Measurements from ENCODE around the gene DUSP1. TPM values are rescaled to one million over a fixed set of nuclear protein-coding genes. Genes with fewer than 3 reads are reported as not detected.

Gene DUSP1
- total RNA-seq, 1 donor from 2014 or later, result 84.2 TPM

- DNase-seq (ENCODE audit: low spot score), result no peak
Measured at GRCh38 chr5:172724242-172725183, 46.5 kb downstream of the DUSP1 start.

GRCh38 chr5:172723508-172723907, 47.5 kb downstream of the DUSP1 start:
- DNase-seq (ENCODE audit: low spot score), result no peak

- DNase-seq (ENCODE audit: low spot score), result no peak
Measured at GRCh38 chr5:172722327-172722815, 48.6 kb downstream of the DUSP1 start.

GRCh38 chr5:172721455-172722326, 49.3 kb downstream of the DUSP1 start:
- DNase-seq (ENCODE audit: low spot score), result no peak

- DNase-seq (ENCODE audit: low spot score), result no peak
Measured at GRCh38 chr5:172720655-172721054, 50.3 kb downstream of the DUSP1 start.

- no peak for DNase-seq (ENCODE audit: low spot score)
Measured at GRCh38 chr5:172719211-172719610, 51.8 kb downstream of the DUSP1 start.

- no peak for DNase-seq (ENCODE audit: low spot score)
Measured at GRCh38 chr5:172718527-172719114, 52.4 kb downstream of the DUSP1 start.

Other genes with a start within 250 kb of the DUSP1 start
- gene NEURL1B, start 129.9 kb downstream of the DUSP1 start, total RNA-seq, result 35.0 TPM
- gene ERGIC1, start 63.1 kb upstream of the DUSP1 start, total RNA-seq, result 140 TPM
- gene RPL26L1, start 188.2 kb upstream of the DUSP1 start, total RNA-seq, result 26.2 TPM
- gene ATP6V0E1, start 212.6 kb upstream of the DUSP1 start, total RNA-seq, result 208 TPM

Data from ureter (tissue), 1 donor.